Lower lobe of right lung (tissue), 2 donors: Measurements from ENCODE around the gene SCO2. TPM values are rescaled to one million over a fixed set of nuclear protein-coding genes. Genes with fewer than 3 reads are reported as not detected.

Source experiments
- ATAC-seq, 2 donors: fragments of 200-7000 bp; cut with Tn5 transposase; one replicate each; pipeline ENCODE4 v1.9.1; 2020 to 2022; ENCODE audit warnings: mild to moderate bottlenecking in 2 of 2, moderate library complexity in 2 of 2
- DNase-seq: peaks from one replicate; pipeline ENCODE4 v3.0.0-alpha.2; 2020
- H3K27ac ChIP-seq: fragments of 200-600 bp; one replicate; pipeline ENCODE4 v1.8.0; 2022
- H3K27me3 ChIP-seq: fragments of 200-600 bp; one replicate; pipeline ENCODE4 v1.8.0; 2022; ENCODE audit warnings: low read depth
- H3K36me3 ChIP-seq: fragments of 200-600 bp; one replicate; pipeline ENCODE4 v1.8.0; 2022; ENCODE audit warnings: mild to moderate bottlenecking
- H3K4me1 ChIP-seq: fragments of 200-600 bp; one replicate; pipeline ENCODE4 v1.8.0; 2022
- H3K4me3 ChIP-seq: fragments of 200-600 bp; one replicate; pipeline ENCODE4 v1.8.0; 2022; ENCODE audit warnings: mild to moderate bottlenecking
- H3K9me3 ChIP-seq: fragments of 200-600 bp; one replicate; pipeline ENCODE4 v1.8.0; 2022
- CTCF ChIP-seq: fragments of 200-600 bp; IDR thresholded peaks from one replicate; pipeline ENCODE4 v1.8.0; 2022; ENCODE audit warnings: antibody characterized with exemption, mild to moderate bottlenecking
- intact Hi-C: fragments of 100-400 bp; cut with DNase I; formaldehyde crosslinking; loops from one replicate; pipeline ENCODE4 v1.11.0; 2022
- total RNA-seq: library from RNA; stranded (reverse); fragmentation: NEBNext Ultra II Directional; extraction: Animal tissue kit (Norgen Biotek cat#: 25700); gene quantifications from one replicate; pipeline ENCODE4 v1.2.1, GENCODE V29; 2021
- donor health status: DM: no; HTN: yes; CAD: no; lungs with severe emphysema.

The SCO2 gene
- total RNA-seq, 1 donor from 2014 or later = 4.9 TPM

GRCh38 chr22:50550395-50550794 lies 25.0 kb upstream of the SCO2 start:
- Histone ChIP-seq H3K36me3 (no peaks in the 10 kb centered on the region), H3K4me3 (no peak overlapping the region), H3K27me3 (peaks cover 36% of the 10 kb centered on the region), H3K9me3 (no peaks in the 10 kb centered on the region), H3K27ac (no peak overlapping the region), H3K4me1 (peaks cover 19% of the 10 kb centered on the region)
- intact Hi-C loops = no loop called here
- ATAC-seq (no peak), DNase-seq (no peak)
- TF ChIP-seq CTCF = no peak

GRCh38 chr22:50548921-50549790 lies 23.8 kb upstream of the SCO2 start:
- Histone ChIP-seq H3K4me3 (peak overlapping the region; percentile 48), H3K9me3 (no peaks in the 10 kb centered on the region)

GRCh38 chr22:50548040-50548920 lies 22.9 kb upstream of the SCO2 start:
- DNase-seq (peak; percentile 58), ATAC-seq (peak in 1 of 2 donors; percentile 5)
- no peak for TF ChIP-seq CTCF
- Histone ChIP-seq H3K27ac (peak overlapping the region; percentile 60), H3K9me3 (no peaks in the 10 kb centered on the region), H3K27me3 (peaks cover 43% of the 10 kb centered on the region), H3K36me3 (no peaks in the 10 kb centered on the region), H3K4me3 (peak overlapping the region; percentile 48), H3K4me1 (peaks cover 39% of the 10 kb centered on the region)
- intact Hi-C loops = no loop called here

More at GRCh38 chr22:50548921-50549790, 23.8 kb upstream of the SCO2 start:
- Histone ChIP-seq H3K27ac (peak overlapping the region; percentile 60), H3K27me3 (peaks cover 43% of the 10 kb centered on the region), H3K4me1 (peaks cover 31% of the 10 kb centered on the region), H3K36me3 (no peaks in the 10 kb centered on the region)
- ATAC-seq (peak in 1 of 2 donors; percentile 0), DNase-seq (peak; percentile 44)
- intact Hi-C loops = no loop called here
- TF ChIP-seq CTCF = no peak

GRCh38 chr22:50547263-50547985 lies 22.0 kb upstream of the SCO2 start:
- Histone ChIP-seq H3K4me1 (peaks cover 44% of the 10 kb centered on the region), H3K27me3 (peaks cover 43% of the 10 kb centered on the region), H3K36me3 (no peaks in the 10 kb centered on the region), H3K4me3 (no peak overlapping the region), H3K27ac (no peak overlapping the region), H3K9me3 (no peaks in the 10 kb centered on the region)
- no peak for TF ChIP-seq CTCF
- DNase-seq (peak; percentile 45), ATAC-seq (no peak)
- intact Hi-C loops = no loop called here
